ENCODE results near the gene PILRA.
"Not testable (repeated sequence)": the region's sequence is repeated elsewhere in the genome, so short reads cannot be mapped to it uniquely, and the experiment has no call there.

Gene PILRA

GRCh38 chr7:100435401-100436304, 62.4 kb downstream of the PILRA start:
- peak; percentile 54 for DNase-seq

DNA sequence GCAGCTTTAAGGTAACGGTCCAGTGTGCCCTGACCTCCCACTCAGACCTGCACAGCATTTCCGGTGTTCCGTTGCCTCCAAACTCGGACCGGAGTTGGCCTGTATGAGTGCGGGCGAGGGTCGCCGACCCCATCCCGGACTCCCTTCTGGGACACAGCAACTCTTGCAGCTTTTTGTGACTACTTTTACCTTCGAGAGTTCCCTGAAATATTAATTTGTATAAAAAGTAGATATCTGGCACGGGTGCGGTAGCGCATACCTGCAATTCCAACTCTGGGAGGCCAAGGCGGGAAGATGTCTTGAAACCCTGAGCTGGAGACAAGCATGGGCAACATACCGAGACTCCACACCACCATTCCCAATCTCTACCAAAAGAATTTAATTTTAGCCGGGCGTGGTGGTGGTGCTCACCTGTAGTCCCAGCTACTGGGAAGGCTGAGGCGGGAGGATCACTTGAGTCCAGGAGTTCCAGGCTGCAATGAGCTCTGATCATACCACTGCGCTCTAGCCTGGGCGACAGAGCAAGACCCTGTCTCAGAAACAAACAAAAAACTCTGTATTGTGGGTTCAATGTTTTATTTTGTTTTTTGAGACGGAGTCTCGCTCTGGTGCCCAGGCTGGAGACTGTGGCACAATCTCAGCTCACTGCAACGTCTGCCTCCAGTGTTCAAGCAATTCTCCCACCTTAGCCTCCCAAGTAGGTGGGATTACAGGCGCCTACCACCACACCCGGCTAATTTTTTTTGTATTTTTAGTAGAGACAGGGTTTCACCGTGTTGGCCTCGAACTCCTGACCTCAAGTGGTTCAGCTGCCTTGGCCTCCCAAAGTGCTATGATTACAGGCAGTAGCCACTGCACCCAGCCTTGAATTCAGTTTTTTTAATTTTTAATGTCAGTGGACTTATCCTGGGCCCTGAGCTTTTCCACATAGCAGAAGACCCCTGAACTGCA, 64.1 kb downstream of the PILRA start:
- no peak for DNase-seq

DNA sequence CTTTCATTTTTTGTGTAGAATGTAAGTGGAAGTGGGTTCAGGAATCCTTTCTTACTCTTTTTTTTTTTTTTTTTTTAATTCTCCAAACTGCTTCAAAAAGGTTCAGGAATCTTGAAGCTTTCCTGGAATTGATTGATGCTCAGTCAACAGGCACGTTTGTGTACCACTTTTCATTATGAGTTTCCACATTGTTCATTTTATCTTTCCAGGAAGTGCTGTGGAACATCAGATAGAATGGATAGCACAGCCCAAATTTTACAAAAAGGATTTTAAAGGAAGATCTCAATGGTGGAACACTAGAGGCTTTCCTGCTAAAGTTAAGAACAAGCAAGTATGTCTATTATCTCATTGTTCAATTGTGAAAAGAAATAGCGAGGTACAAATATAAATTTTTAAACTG, 64.9 kb downstream of the PILRA start:
- DNase-seq = no peak

GRCh38 chr7:100438731-100439130, 65.4 kb downstream of the PILRA start:
- not testable (repeated sequence) for DNase-seq

- DNase-seq = not testable (repeated sequence)
Measured at GRCh38 chr7:100439244-100439643, 66.0 kb downstream of the PILRA start.

GRCh38 chr7:100441641-100442535, 68.6 kb downstream of the PILRA start:
- no peak for DNase-seq

DNA sequence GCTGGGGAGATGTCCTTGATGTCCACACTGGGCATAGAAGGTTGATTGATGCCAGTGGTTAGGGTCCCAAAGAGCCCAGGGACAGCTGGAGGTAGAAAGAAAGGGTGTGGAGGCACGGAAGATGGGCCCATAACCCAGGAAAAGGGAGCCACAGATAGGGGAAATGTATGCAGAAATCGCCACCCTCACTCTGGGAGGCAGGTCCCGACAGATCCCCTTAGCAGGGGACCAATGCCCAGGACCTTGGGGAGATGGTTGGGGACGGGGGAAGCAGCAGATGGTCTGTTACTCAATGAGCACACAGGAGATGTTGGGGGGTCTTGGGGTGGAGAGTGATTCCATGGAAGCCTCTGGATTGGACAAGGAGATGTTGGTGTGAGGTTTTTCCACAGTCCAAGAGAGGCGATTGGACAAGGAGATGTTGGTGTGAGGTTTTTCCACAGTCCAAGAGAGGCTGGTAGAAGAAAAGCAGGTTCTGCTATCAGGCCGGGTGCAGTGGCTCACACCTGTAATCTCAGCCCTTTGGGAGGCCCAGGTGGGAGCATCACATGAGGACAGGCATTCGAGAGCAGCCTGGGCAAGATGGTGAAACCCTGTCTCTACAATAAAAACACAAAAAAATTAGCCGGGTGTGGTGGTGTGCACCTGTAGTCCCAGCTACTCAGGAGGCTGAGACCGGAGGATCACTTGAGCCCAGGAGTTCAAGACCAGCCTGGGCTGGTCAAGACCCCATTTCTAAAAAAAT, 70.0 kb downstream of the PILRA start:
- no peak for DNase-seq

DNA sequence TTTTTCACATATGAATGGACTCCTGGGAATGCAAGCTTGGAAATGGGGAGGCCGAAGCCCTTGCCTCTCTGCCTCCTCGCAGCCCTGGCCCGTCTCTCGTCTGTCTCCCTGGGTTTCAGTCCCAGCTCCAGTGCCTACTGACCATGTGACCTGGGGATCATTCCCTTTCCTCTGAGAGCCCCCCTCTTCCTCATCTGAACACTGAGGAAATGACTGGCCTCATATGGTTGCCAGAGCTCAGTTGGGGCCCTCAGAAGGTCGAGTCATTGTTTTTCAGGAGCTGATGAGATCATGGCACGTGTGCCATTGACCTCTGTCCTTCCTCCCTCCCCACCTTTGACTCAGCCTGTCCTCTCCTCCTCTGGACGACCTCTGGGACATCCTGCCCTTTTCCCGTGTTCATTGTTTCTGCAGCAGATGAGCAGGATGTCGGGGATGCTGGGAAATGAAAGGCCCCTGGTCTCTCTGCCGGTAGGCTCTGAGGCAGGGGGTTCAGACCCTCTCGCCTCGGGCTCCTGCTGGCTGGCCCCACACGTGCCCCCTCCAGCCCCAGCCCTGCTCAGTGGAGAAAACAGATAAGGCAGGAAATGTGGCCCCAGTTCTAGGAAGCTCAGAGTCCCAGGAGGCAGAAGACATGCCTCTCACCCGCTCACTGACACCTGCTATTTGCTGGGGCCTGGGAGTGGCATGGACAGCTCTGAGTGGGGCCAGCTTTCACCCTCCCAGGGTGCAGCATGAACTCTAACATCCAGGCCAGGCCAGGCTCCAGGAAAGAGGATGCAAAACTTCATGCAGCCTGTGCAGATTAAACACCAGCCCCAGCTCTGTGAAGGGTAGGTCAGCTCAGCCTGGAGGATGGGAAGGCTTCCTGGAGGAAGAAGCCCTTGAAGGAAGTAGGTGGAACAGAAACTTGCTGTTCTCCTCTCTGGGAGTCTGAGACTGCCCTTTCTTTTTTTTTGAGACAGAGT, 71.3 kb downstream of the PILRA start:
- DNase-seq = no peak

DNA sequence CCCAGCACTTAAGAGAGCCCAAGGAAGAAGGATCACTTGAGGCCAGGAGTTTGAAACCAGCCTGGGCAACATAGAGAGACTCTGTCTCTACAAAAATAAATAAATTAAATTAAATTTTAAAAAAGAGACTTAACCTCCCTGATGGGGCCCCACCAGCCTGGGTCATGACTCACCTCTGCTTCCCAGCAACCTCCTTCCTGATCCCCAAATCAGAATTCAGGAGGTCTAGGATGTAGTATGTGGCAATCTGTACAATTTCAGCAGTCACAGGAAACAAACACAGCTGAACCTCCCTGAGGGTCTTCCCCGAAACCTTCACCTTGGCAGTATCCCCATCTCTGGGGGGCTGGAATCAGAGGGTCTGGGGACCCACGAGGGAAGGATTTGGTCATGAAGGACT, 72.8 kb downstream of the PILRA start:
- no peak for DNase-seq

DNA sequence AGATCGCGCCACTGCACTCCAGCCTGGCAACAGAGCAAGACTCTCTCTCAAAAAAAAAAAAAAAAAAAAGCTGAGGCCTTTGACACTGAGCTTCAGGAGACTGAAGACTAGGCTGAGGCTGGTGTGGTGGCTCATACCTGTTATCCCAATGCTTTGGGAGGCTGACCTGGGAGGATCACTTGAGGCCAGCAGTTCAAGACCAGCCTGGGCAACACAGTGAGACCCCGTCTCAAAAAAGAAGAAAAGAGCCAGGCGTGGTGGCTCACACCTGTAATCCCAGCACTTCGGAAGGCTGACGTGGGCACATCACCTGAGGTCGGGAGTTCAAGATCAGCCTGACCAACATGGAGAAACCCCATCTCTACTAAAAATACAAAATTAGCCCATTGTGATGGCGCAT, 74.1 kb downstream of the PILRA start:
- not testable (repeated sequence) for DNase-seq

DNA sequence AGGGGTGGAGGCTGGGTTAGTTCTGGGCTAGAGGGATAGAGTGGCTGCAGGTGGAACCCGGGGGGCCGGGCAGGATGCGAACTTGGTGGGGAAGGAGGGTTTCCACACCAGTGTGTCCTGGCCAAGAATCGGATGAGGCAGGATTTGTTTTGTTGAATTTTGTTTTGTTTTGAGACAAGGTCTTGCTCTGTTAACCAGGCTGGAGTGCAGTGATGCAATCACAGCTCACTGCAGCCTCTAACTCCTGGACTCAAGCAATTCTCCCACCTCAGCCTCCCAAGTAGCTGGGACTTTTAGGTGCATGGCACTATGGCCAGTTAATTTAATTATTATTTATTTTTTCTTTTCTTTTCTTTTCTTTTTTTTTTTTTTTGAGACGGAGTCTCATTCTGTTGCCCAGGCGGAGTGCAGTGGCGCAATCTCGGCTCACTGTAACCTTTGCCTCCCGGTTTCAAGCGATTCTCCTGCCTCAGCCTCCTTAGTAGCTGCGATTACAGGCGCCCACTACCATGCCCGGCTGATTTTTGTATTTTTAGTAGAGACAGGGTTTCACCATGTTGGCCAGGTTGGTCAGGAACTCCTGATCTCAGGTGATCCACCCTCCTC, 76.0 kb downstream of the PILRA start:
- no peak for DNase-seq
